HepG2 (cell line): ENCODE results near the gene TNFSF12. TPM values are rescaled to one million over a fixed set of nuclear protein-coding genes. Genes with fewer than 3 reads are reported as not detected.

Experiments used
- CREBL2 ChIP-seq: sonication (generic); formaldehyde crosslinking; IDR thresholded peaks from 2 replicates; pipeline ENCODE4 v1.8.1; 2023; ENCODE audit warnings: missing genetic modification reagents, mild to moderate bottlenecking, borderline replicate concordance
- ELF4 ChIP-seq: sonication (generic); formaldehyde crosslinking; IDR thresholded peaks from 2 replicates; pipeline ENCODE4 v1.5.0; 2020; ENCODE audit warnings: missing genetic modification reagents, mild to moderate bottlenecking, moderate library complexity, borderline replicate concordance
- ERF ChIP-seq: IDR thresholded peaks from 2 replicates; pipeline ENCODE4 v1.6.1; 2018; ENCODE audit warnings: missing biosample characterization, missing genetic modification reagents
- HNF4A ChIP-seq: sonication (generic); formaldehyde crosslinking; IDR thresholded peaks from 2 replicates; pipeline ENCODE4 v1.4.0; 2020; ENCODE audit warnings: missing genetic modification reagents
- LRRFIP1 ChIP-seq: sonication (generic); formaldehyde crosslinking; conservative IDR thresholded peaks from 2 replicates; pipeline ENCODE4 v1.4.0; 2020; ENCODE audit warnings: missing genetic modification reagents
- MEIS1 ChIP-seq: sonication (generic); formaldehyde crosslinking; IDR thresholded peaks from 2 replicates; pipeline ENCODE4 v1.9.0; 2021; ENCODE audit warnings: mild to moderate bottlenecking, missing genetic modification reagents, moderate library complexity, borderline replicate concordance
- NR2F2 ChIP-seq: IDR thresholded peaks from 2 replicates; pipeline ENCODE4 v1.6.1; 2012; ENCODE audit warnings: low read depth, inconsistent platforms, borderline replicate concordance
- POLR2AphosphoS2 ChIP-seq: IDR thresholded peaks from 2 replicates; pipeline ENCODE4 v1.6.1; 2011; ENCODE audit warnings: low read depth, low read length, improper control_type of control experiment
- SP1 ChIP-seq, 2 experiments: fragments of 450-650 bp in 1 of 2; sonication (generic) in 1 of 2; formaldehyde crosslinking in 1 of 2; IDR thresholded peaks; 2 replicates each; pipeline versions ENCODE4 v1.4.0 to v1.6.1; 2016 to 2020; ENCODE audit warnings: missing genetic modification reagents in 1 of 2
- ZBTB3 ChIP-seq: sonication (generic); formaldehyde crosslinking; IDR thresholded peaks from 2 replicates; pipeline ENCODE4 v1.4.0; 2020; ENCODE audit warnings: low read depth, mild to moderate bottlenecking, moderate library complexity, missing genetic modification reagents, borderline replicate concordance
- ZBTB7A ChIP-seq: sonication (generic); formaldehyde crosslinking; IDR thresholded peaks from 2 replicates; pipeline ENCODE4 v1.8.0; 2022; ENCODE audit warnings: mild to moderate bottlenecking, missing genetic modification reagents
- ZFP1 ChIP-seq: IDR thresholded peaks from 2 replicates; pipeline ENCODE4 v1.6.1; 2016
- ZFYVE20 ChIP-seq: sonication (generic); formaldehyde crosslinking; IDR thresholded peaks from 2 replicates; pipeline ENCODE4 v1.8.0; 2023; ENCODE audit warnings: low read depth, mild to moderate bottlenecking, moderate library complexity, missing genetic modification reagents, borderline replicate concordance
- ZNF33A ChIP-seq: sonication (generic); formaldehyde crosslinking; IDR thresholded peaks from 2 replicates; pipeline ENCODE4 v1.5.1; 2020; ENCODE audit warnings: missing genetic modification reagents, mild to moderate bottlenecking, moderate library complexity, borderline replicate concordance
- ZNF343 ChIP-seq: sonication (generic); formaldehyde crosslinking; IDR thresholded peaks from 2 replicates; pipeline ENCODE4 v1.4.0; 2020; ENCODE audit warnings: mild to moderate bottlenecking, missing genetic modification reagents
- ZNF605 ChIP-seq: sonication (generic); formaldehyde crosslinking; IDR thresholded peaks from 2 replicates; pipeline ENCODE4 v1.8.0; 2022; ENCODE audit warnings: mild to moderate bottlenecking, missing genetic modification reagents
- polyA plus RNA-seq, 8 experiments: library from polyadenylated mRNA; depleted of rRNA in 3 of 8; stranded (reverse) in 7 of 8; unstranded in 1 of 8; fragments of >200 nt; fragmentation: Illumina TruSeq in 4 of 8; extraction: Trizol in 4 of 8; gene quantifications; 2 replicates each; pipeline versions ENCODE4 v1.2.1 to v1.2.3, GENCODE V29; 2011 to 2016; ENCODE audit warnings: low read depth in 4 of 8, missing spikeins in 1 of 8, mixed read lengths in 1 of 8; ENCODE audit not compliant: insufficient read depth in 1 of 8
- total RNA-seq, 5 experiments: library from RNA; depleted of rRNA; stranded (reverse); fragments of >200 nt; fragmentation: Illumina TruSeq; extraction: Trizol; gene quantifications; 2 replicates each; pipeline ENCODE4 v1.2.3, GENCODE V29; 2016; ENCODE audit warnings: low read depth in 1 of 5
- TF ChIP-seq, protein P1 (sequence below): sonication (generic); formaldehyde crosslinking; IDR thresholded peaks from 2 replicates; pipeline ENCODE4 v1.4.0; 2020; ENCODE audit warnings: mild to moderate bottlenecking, missing genetic modification reagents

The TNFSF12 gene
- total and polyA plus RNA-seq, 2 of the 13 experiments (the other 11 are each of a cell fraction or from before 2014, with no cell fraction given): 0.93 to 7.2 TPM

GRCh38 chr17:7583253-7584109 is 34.6 kb downstream of the TNFSF12 start, which contains the start of gene MPDU1 (continued):
- TF ChIP-seq, protein P1, sequence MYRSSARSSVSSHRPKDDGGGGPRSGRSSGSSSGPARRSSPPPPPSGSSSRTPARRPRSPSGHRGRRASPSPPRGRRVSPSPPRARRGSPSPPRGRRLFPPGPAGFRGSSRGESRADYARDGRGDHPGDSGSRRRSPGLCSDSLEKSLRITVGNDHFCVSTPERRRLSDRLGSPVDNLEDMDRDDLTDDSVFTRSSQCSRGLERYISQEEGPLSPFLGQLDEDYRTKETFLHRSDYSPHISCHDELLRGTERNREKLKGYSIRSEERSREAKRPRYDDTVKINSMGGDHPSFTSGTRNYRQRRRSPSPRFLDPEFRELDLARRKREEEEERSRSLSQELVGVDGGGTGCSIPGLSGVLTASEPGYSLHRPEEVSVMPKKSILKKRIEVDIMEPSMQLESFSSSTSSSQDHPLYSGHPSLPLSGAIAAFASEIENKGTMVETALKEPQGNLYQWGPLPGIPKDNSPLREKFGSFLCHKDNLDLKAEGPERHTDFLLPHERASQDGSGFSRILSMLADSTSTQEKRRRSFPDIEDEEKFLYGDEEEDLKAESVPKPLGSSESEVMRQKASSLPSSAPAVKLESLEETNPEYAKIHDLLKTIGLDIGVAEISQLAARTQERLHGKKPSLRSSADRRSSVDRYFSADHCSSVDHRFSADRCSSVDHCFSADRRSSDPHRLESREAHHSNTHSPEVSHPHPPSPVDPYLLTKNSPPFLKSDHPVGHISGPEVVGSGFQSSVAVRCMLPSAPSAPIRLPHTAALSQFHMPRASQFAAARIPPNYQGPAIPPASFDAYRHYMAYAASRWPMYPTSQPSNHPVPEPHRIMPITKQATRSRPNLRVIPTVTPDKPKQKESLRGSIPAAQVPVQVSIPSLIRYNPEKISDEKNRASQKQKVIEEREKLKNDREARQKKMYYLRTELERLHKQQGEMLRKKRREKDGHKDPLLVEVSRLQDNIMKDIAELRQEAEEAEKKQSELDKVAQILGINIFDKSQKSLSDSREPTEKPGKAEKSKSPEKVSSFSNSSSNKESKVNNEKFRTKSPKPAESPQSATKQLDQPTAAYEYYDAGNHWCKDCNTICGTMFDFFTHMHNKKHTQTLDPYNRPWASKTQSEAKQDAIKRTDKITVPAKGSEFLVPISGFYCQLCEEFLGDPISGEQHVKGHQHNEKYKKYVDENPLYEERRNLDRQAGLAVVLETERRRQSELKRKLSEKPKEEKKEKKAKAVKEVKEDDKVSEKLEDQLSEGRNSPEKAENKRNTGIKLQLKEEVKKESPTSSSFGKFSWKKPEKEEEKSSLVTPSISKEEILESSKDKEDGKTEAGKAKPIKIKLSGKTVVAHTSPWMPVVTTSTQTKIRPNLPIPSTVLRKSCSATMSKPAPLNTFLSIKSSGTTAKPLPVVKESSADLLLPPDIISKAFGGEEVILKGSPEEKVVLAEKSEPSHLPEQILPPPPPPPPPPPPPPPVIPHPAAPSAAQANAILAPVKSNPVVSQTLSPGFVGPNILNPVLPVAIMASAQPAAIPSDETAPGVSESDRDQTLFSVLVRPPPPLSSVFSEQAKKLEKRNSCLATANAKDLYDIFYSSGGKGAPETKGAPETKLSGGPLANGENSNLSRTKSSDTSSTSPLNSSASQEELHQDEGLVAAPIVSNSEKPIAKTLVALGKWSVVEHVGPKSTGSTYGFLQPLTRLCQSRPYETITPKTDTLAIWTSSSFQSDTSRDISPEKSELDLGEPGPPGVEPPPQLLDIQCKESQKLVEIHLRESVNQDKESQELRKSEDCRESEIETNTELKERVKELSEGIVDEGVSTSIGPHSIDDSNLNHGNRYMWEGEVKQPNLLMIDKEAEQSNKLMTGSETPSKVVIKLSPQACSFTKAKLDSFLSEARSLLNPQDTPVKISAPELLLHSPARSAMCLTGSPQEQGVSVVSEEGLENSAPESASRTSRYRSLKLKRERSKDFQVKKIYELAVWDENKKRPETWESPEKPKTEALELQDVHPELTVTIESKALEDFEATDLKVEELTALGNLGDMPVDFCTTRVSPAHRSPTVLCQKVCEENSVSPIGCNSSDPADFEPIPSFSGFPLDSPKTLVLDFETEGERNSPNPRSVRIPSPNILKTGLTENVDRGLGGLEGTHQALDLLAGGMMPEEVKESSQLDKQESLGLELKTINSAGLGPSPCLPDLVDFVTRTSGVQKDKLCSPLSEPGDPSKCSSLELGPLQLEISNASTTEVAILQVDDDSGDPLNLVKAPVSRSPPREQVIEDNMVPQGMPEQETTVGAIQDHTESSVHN (CRISPR knock-in tag): no peak
- TF ChIP-seq ZNF33A (CRISPR knock-in tag) (no peak; the same call in 1 of the 2 replicates), MEIS1 (CRISPR knock-in tag) (peak; percentile 10; the same call in 1 of the 2 replicates), NR2F2 (no peak), POLR2AphosphoS2 (no peak), ZBTB7A (CRISPR knock-in tag) (peak; percentile 66), ZFP1 (CRISPR knock-in tag) (no peak), SP1 (IDR thresholded peaks at IDR 0.05) (no peak), SP1 (CRISPR knock-in tag; IDR thresholded peaks at IDR 0.05) (peak; percentile 60; the same call in 1 of the 2 replicates), ELF4 (CRISPR knock-in tag) (peak; percentile 97; the same call in 1 of the 2 replicates), ZNF343 (CRISPR knock-in tag) (no peak), HNF4A (CRISPR knock-in tag) (0 out of 2 replicates have a peak, but pooled peaks have one; percentile 2), ZNF605 (CRISPR knock-in tag) (no peak), ERF (peak; percentile 83), CREBL2 (CRISPR knock-in tag) (peak; percentile 67; the same call in 1 of the 2 replicates), LRRFIP1 (no peak), ZFYVE20 (CRISPR knock-in tag) (no peak), ZBTB3 (CRISPR knock-in tag) (no peak)
